GM23338 (cell line): Measurements from ENCODE around the gene DAPK2. TPM values are rescaled to one million over a fixed set of nuclear protein-coding genes. Genes with fewer than 3 reads are reported as not detected.
"Not testable (repeated sequence)": the region's sequence is repeated elsewhere in the genome, so short reads cannot be mapped to it uniquely, and the experiment has no call there.

ENCODE experiments used
- ATAC-seq: fragments of 200-7000 bp; cut with Tn5 transposase; 3 replicates; pipeline ENCODE4 v1.9.1; 2020
- DNase-seq: peaks from one replicate; pipeline ENCODE4 v3.0.0-alpha.2; 2015; ENCODE audit warnings: low spot score
- H2AFZ ChIP-seq: fragments of 200-600 bp; sonication (generic); 2 replicates; pipeline ENCODE4 v1.8.0; 2016; ENCODE audit warnings: antibody characterized with exemption, mild to moderate bottlenecking, moderate library complexity
- H3F3A ChIP-seq: fragments of 200-600 bp; sonication (generic); replicated peaks from 2 replicates; pipeline ENCODE4 v1.8.0; 2017; ENCODE audit warnings: antibody characterized with exemption, mixed run types, low read depth
- H3K27ac ChIP-seq: fragments of 200-600 bp; sonication (generic); 2 replicates; pipeline ENCODE4 v1.6.1; 2016; ENCODE audit warnings: low read depth
- H3K27me3 ChIP-seq: fragments of 200-600 bp; sonication (generic); 2 replicates; pipeline ENCODE4 v1.8.0; 2016; ENCODE audit warnings: mild to moderate bottlenecking, mixed run types, moderate library complexity; ENCODE audit not compliant: insufficient read depth
- H3K36me3 ChIP-seq: fragments of 200-600 bp; sonication (generic); 2 replicates; pipeline ENCODE4 v1.8.0; 2016; ENCODE audit warnings: mild to moderate bottlenecking; ENCODE audit not compliant: insufficient read depth
- H3K4me1 ChIP-seq: fragments of 200-600 bp; sonication (generic); 2 replicates; pipeline ENCODE4 v1.8.0; 2016; ENCODE audit warnings: mild to moderate bottlenecking, moderate library complexity; ENCODE audit not compliant: insufficient read depth
- H3K4me2 ChIP-seq: fragments of 200-600 bp; sonication (generic); 2 replicates; pipeline ENCODE4 v1.7.1; 2017; ENCODE audit warnings: mixed run types
- H3K4me3 ChIP-seq: fragments of 200-600 bp; sonication (generic); 2 replicates; pipeline ENCODE4 v1.6.1; 2016; ENCODE audit warnings: mixed run types
- H3K79me2 ChIP-seq: fragments of 200-600 bp; sonication (generic); replicated peaks from 2 replicates; pipeline ENCODE4 v1.8.0; 2017; ENCODE audit warnings: mild to moderate bottlenecking; ENCODE audit not compliant: insufficient read depth
- H3K9me2 ChIP-seq: fragments of 200-600 bp; sonication (generic); 2 replicates; pipeline ENCODE4 v1.8.0; 2017; ENCODE audit not compliant: insufficient read depth
- H4K20me1 ChIP-seq: fragments of 200-600 bp; sonication (generic); replicated peaks from 2 replicates; pipeline ENCODE4 v1.8.0; 2017; ENCODE audit warnings: mild to moderate bottlenecking; ENCODE audit not compliant: insufficient read depth
- H3K27ac Mint-ChIP-seq: 2 replicates; pipeline ENCODE4 v1.8.0; 2020; ENCODE audit warnings: inconsistent platforms, mild to moderate bottlenecking, moderate library complexity, mixed read lengths
- H3K27me3 Mint-ChIP-seq: 3 replicates; pipeline ENCODE4 v1.8.0; 2022; ENCODE audit warnings: low read depth, mild to moderate bottlenecking, moderate library complexity, mixed read lengths, inconsistent platforms; ENCODE audit not compliant: insufficient read depth, poor library complexity
- H3K36me3 Mint-ChIP-seq: 3 replicates; pipeline ENCODE4 v1.8.0; 2021; ENCODE audit warnings: low read depth, mild to moderate bottlenecking, inconsistent platforms, moderate library complexity, mixed read lengths
- H3K4me1 Mint-ChIP-seq: 3 replicates; pipeline ENCODE4 v1.8.0; 2020; ENCODE audit warnings: mild to moderate bottlenecking, inconsistent platforms, mixed read lengths
- H3K4me3 Mint-ChIP-seq: 3 replicates; pipeline ENCODE4 v1.8.0; 2021; ENCODE audit warnings: moderate library complexity, mild to moderate bottlenecking, inconsistent platforms, mixed read lengths
- H3K9me3 Mint-ChIP-seq: 3 replicates; pipeline ENCODE4 v1.8.0; 2020; ENCODE audit warnings: moderate library complexity, mild to moderate bottlenecking, inconsistent platforms, mixed read lengths
- ETS1 ChIP-seq: IDR thresholded peaks from 2 replicates; pipeline ENCODE4 v1.6.1; 2016; ENCODE audit warnings: antibody characterized with exemption
- EZH2 ChIP-seq: fragments of 200-600 bp; sonication (generic); IDR thresholded peaks from one replicate; pipeline ENCODE4 v1.8.0; 2017; ENCODE audit warnings: antibody characterized with exemption, mild to moderate bottlenecking, low read depth; ENCODE audit not compliant: unreplicated experiment
- POLR2AphosphoS5 ChIP-seq: IDR thresholded peaks from 2 replicates; pipeline ENCODE4 v1.6.1; 2016; ENCODE audit warnings: antibody characterized with exemption, low read depth
- REST ChIP-seq: IDR thresholded peaks from one replicate; pipeline ENCODE4 v1.6.1; 2018; ENCODE audit warnings: antibody characterized with exemption; ENCODE audit not compliant: unreplicated experiment
- STAT1 ChIP-seq: IDR thresholded peaks from one replicate; pipeline ENCODE4 v1.6.1; 2016; ENCODE audit warnings: antibody characterized with exemption; ENCODE audit not compliant: unreplicated experiment
- ZNF462 ChIP-seq: fragments of 250-450 bp; sonication (Bioruptor Pico); IDR thresholded peaks from 2 replicates; pipeline ENCODE4 v1.5.0; 2020; ENCODE audit warnings: mild to moderate bottlenecking, moderate library complexity
- polyA plus RNA-seq: library from polyadenylated mRNA; unstranded; fragments of >200 nt; fragmentation: Nextera tagmentation; extraction: Ambion mirVana; gene quantifications from 2 replicates; pipeline ENCODE4 v1.2.1, GENCODE V29; 2016
- total RNA-seq: library from RNA; depleted of rRNA; stranded (reverse); fragments of >200 nt; shearing (Covaris generic); gene quantifications from 2 replicates; pipeline ENCODE4 v1.2.3, GENCODE V29; 2014

DAPK2 gene
- total and polyA plus RNA-seq, 2 experiments from 2014 or later = 1.6 to 3.1 TPM

- Histone ChIP-seq H3K27me3 (no peaks in the 10 kb centered on the region), H3K27ac (no peak overlapping the region), H3K36me3 (no peaks in the 10 kb centered on the region), H2AFZ (no peak overlapping the region), H3K4me3 (no peak overlapping the region), H4K20me1 (no peaks in the 10 kb centered on the region), H3K79me2 (no peaks in the 10 kb centered on the region), H3K4me1 (no peaks in the 10 kb centered on the region), H3F3A (no peaks in the 10 kb centered on the region; the same call in 1 of the 2 replicates), H3K4me2 (no peak overlapping the region), H3K9me2 (no peaks in the 10 kb centered on the region)
- H3K36me3 Mint-ChIP-seq = peaks cover 3% of the 10 kb centered on the region; the same call in 2 of the 3 replicates
- DNase-seq (no peak), ATAC-seq (no peak)
- no peak for TF ChIP-seq REST
- TF ChIP-seq POLR2AphosphoS5 = no peak
- no peak overlapping the region for H3K27ac Mint-ChIP-seq
- H3K4me3 Mint-ChIP-seq = no peak overlapping the region
- peaks cover 5% of the 10 kb centered on the region for H3K27me3 Mint-ChIP-seq
- H3K9me3 Mint-ChIP-seq = no peaks in the 10 kb centered on the region; the same call in 2 of the 3 replicates
- no peaks in the 10 kb centered on the region for H3K4me1 Mint-ChIP-seq
Measured at GRCh38 chr15:64066451-64066850, 20.2 kb upstream of the DAPK2 start.

- H3K9me2 ChIP-seq = no peaks in the 10 kb centered on the region
- H3K27ac Mint-ChIP-seq = no peak overlapping the region
- peaks cover 7% of the 10 kb centered on the region; the same call in 2 of the 3 replicates for H3K9me3 Mint-ChIP-seq
- H3K4me1 Mint-ChIP-seq = no peaks in the 10 kb centered on the region
- no peaks in the 10 kb centered on the region for H3K79me2 ChIP-seq
- no peak overlapping the region for H3K4me3 Mint-ChIP-seq
- no peak for DNase-seq
- H3K4me3 ChIP-seq = no peak overlapping the region
- no peak overlapping the region for H2AFZ ChIP-seq
- peaks cover 1% of the 10 kb centered on the region for H3K27me3 Mint-ChIP-seq
- ATAC-seq = no peak
- H3K27me3 ChIP-seq = no peaks in the 10 kb centered on the region
- no peaks in the 10 kb centered on the region for H4K20me1 ChIP-seq
- no peaks in the 10 kb centered on the region for H3K36me3 ChIP-seq
- H3K27ac ChIP-seq = no peak overlapping the region
- H3K36me3 Mint-ChIP-seq = no peaks in the 10 kb centered on the region
- no peak overlapping the region for H3K4me2 ChIP-seq
- no peaks in the 10 kb centered on the region for H3F3A ChIP-seq
- TF ChIP-seq EZH2 = no peak
- no peak for TF ChIP-seq STAT1
- no peak for TF ChIP-seq ZNF462 (CRISPR knock-in tag)
- no peak for TF ChIP-seq ETS1
- no peaks in the 10 kb centered on the region for H3K4me1 ChIP-seq
Measured at GRCh38 chr15:64060716-64061115, 14.4 kb upstream of the DAPK2 start.

GRCh38 chr15:64059104-64059503, 12.8 kb upstream of the DAPK2 start:
- H3K9me3 Mint-ChIP-seq, DNase-seq, H3K4me1 ChIP-seq: not testable (repeated sequence)

More at GRCh38 chr15:64059104-64059503, 12.8 kb upstream of the DAPK2 start:
- H3K27me3 Mint-ChIP-seq, H3K27ac ChIP-seq, H4K20me1 ChIP-seq, H3K27me3 ChIP-seq, H3F3A ChIP-seq, H3K79me2 ChIP-seq, H3K4me3 Mint-ChIP-seq, ATAC-seq, H3K4me3 ChIP-seq, H3K4me2 ChIP-seq, H3K9me2 ChIP-seq, H3K36me3 Mint-ChIP-seq, H3K4me1 Mint-ChIP-seq, H3K36me3 ChIP-seq: not testable (repeated sequence)
- H2AFZ ChIP-seq = 0 out of 2 replicates have a peak overlapping the region, but pooled peaks have one; percentile 28
- 0 out of 2 replicates have a peak overlapping the region, but pooled peaks have one; percentile 71 for H3K27ac Mint-ChIP-seq
